Gastroesophageal sphincter (tissue), 4 donors: ENCODE results near the gene LINGO4. TPM values are rescaled to one million over a fixed set of nuclear protein-coding genes. Genes with fewer than 3 reads are reported as not detected.

Source experiments
- ATAC-seq: fragments of 150-250 bp; one replicate; pipeline ENCODE4 v1.9.1; 2016; ENCODE audit warnings: mild to moderate bottlenecking, moderate library complexity
- H3K27ac ChIP-seq, 4 donors: fragments of 200-600 bp; sonication (generic) in 3 of 4; 1 replicate in 3 of 4; 2 replicates in 1 of 4; pipeline ENCODE4 v1.5.1; 2016 to 2019
- H3K27me3 ChIP-seq: fragments of 200-600 bp; sonication (generic); one replicate; pipeline ENCODE4 v1.5.1; 2019
- H3K36me3 ChIP-seq, 2 donors: fragments of 200-600 bp; sonication (generic); one replicate each; pipeline ENCODE4 v1.5.1; 2019; ENCODE audit warnings: control low read depth in 1 of 2
- H3K4me1 ChIP-seq, 3 donors: fragments of 200-600 bp; sonication (generic); 1 replicate in 2 of 3; 2 replicates in 1 of 3; pipeline ENCODE4 v1.5.1; 2016 to 2019; ENCODE audit warnings: control low read depth in 2 of 3
- H3K4me3 ChIP-seq, 2 donors: fragments of 200-600 bp; sonication (generic); one replicate each; pipeline ENCODE4 v1.5.1; 2019; ENCODE audit warnings: mild to moderate bottlenecking in 1 of 2, moderate library complexity in 1 of 2
- H3K9me3 ChIP-seq, 3 donors: fragments of 200-600 bp; sonication (generic); one replicate each; pipeline ENCODE4 v1.5.1; 2017 to 2019; ENCODE audit warnings: control low read depth in 2 of 3
- CTCF ChIP-seq, 4 experiments: fragments of 200-600 bp in 2 of 4; fragments of 450-650 bp in 2 of 4; sonication (generic) in 1 of 4; IDR thresholded peaks; one replicate each; pipeline ENCODE4 v1.5.1; 2017 to 2019; ENCODE audit warnings: antibody characterized with exemption in 4 of 4, mild to moderate bottlenecking in 2 of 4, moderate library complexity in 2 of 4
- EP300 ChIP-seq: sonication (generic); formaldehyde crosslinking; IDR thresholded peaks from one replicate; pipeline ENCODE4 v1.6.1; 2017; ENCODE audit warnings: antibody characterized with exemption, mild to moderate bottlenecking
- POLR2A ChIP-seq, 2 donors: fragments of 450-650 bp; IDR thresholded peaks; one replicate each; pipeline ENCODE4 v1.6.1; 2017; ENCODE audit warnings: antibody characterized with exemption in 2 of 2, mild to moderate bottlenecking in 2 of 2, moderate library complexity in 1 of 2
- POLR2AphosphoS5 ChIP-seq: sonication (generic); formaldehyde crosslinking; IDR thresholded peaks from one replicate; pipeline ENCODE4 v1.6.1; 2017; ENCODE audit warnings: antibody characterized with exemption
- WGBS, 2 donors: methylation state at CpG; one replicate each; pipeline ENCODE4 v1.1.5; 2018; ENCODE audit warnings: low coverage in 1 of 2; 5-methylcytosine and 5-hydroxymethylcytosine counted together
- total RNA-seq, 4 donors: library from RNA; depleted of rRNA; stranded (reverse); fragments of >200 nt; gene quantifications; one replicate each; pipeline ENCODE4 v1.1.0, GENCODE V29; 2016

Gene LINGO4
- total RNA-seq, 4 donors from 2014 or later: not detected

- Histone ChIP-seq H3K27me3 (peaks cover 29% of the 10 kb centered on the region), H3K4me3 (no peak overlapping the region), H3K27ac (no peak overlapping the region), H3K9me3 (no peaks in the 10 kb centered on the region), H3K4me1 (no peaks in the 10 kb centered on the region), H3K36me3 (no peaks in the 10 kb centered on the region)
- TF ChIP-seq POLR2AphosphoS5 (no peak), EP300 (no peak), CTCF (IDR thresholded peaks at IDR 0.05) (no peak), POLR2A (IDR thresholded peaks at IDR 0.05) (no peak)
- ATAC-seq: no peak
- WGBS, 2 donors: 20% methylated on average over 2 of the region's 2 CpGs; no CpG with 5 or more reads in 1 of the 2 donors
These were observed 15.7 kb upstream of the LINGO4 start for GRCh38 chr1:151820940-151821339.

- TF ChIP-seq CTCF (IDR thresholded peaks at IDR 0.05): no peak
- no peak for TF ChIP-seq POLR2AphosphoS5
- no peak for TF ChIP-seq POLR2A (IDR thresholded peaks at IDR 0.05)
- TF ChIP-seq EP300: no peak
- no peak for ATAC-seq
- no peaks in the 10 kb centered on the region for H3K9me3 ChIP-seq
- no peak overlapping the region for H3K4me3 ChIP-seq
- H3K27ac ChIP-seq: no peak overlapping the region
- H3K27me3 ChIP-seq: peaks cover 27% of the 10 kb centered on the region
- no peaks in the 10 kb centered on the region for H3K4me1 ChIP-seq
- 72 to 83% methylated on average over 2 to 6 of the region's 7 CpGs for WGBS, 2 donors
- H3K36me3 ChIP-seq: no peaks in the 10 kb centered on the region
These were observed 14.9 kb upstream of the LINGO4 start for GRCh38 chr1:151819976-151820623.

- Histone ChIP-seq H3K36me3 (no peaks in the 10 kb centered on the region), H3K9me3 (no peaks in the 10 kb centered on the region), H3K27ac (no peak overlapping the region), H3K4me3 (no peak overlapping the region), H3K27me3 (peaks cover 27% of the 10 kb centered on the region), H3K4me1 (no peaks in the 10 kb centered on the region)
- TF ChIP-seq POLR2AphosphoS5 (no peak), CTCF (IDR thresholded peaks at IDR 0.05) (no peak), POLR2A (IDR thresholded peaks at IDR 0.05) (no peak), EP300 (no peak)
- WGBS, 2 donors: 65 to 95% methylated on average over 2 to 8 of the region's 12 CpGs
- ATAC-seq: no peak
These were observed 14.1 kb upstream of the LINGO4 start for GRCh38 chr1:151819227-151819835.

- H3K27me3 ChIP-seq: peaks cover 16% of the 10 kb centered on the region
- 40 to 42% methylated on average over 1 to 2 of the region's 7 CpGs for WGBS, 2 donors
- TF ChIP-seq POLR2AphosphoS5 (no peak), POLR2A (IDR thresholded peaks at IDR 0.05) (no peak), EP300 (no peak), CTCF (IDR thresholded peaks at IDR 0.05) (no peak)
- no peaks in the 10 kb centered on the region for H3K9me3 ChIP-seq
- no peaks in the 10 kb centered on the region for H3K4me1 ChIP-seq
- ATAC-seq: no peak
- no peaks in the 10 kb centered on the region for H3K36me3 ChIP-seq
- H3K4me3 ChIP-seq: no peak overlapping the region
- H3K27ac ChIP-seq: no peak overlapping the region
These were observed 12.1 kb upstream of the LINGO4 start for GRCh38 chr1:151817353-151817730.
